ENCODE measurements around the gene SMTN.

Gene SMTN

GRCh38 chr22:31090217-31091085, 9.3 kb downstream of the SMTN start:
- Histone ChIP-seq H3K9me3 (ENCODE audit: low read length) (no peaks in the 10 kb centered on the region), H3F3A (ENCODE audit: insufficient read depth, low read length) (no peaks in the 10 kb centered on the region), H3K9me2 (ENCODE audit: low read depth, low read length) (no peaks in the 10 kb centered on the region), H3K9ac (ENCODE audit: low read length) (no peak overlapping the region), H3K4me3 (ENCODE audit: low read depth, low read length, poor library complexity, severe bottlenecking) (no peak overlapping the region), H3K27me3 (ENCODE audit: insufficient read depth, low read length) (no peaks in the 10 kb centered on the region), H3K4me1 (ENCODE audit: insufficient read depth, low read length, severe bottlenecking) (peaks cover 19% of the 10 kb centered on the region), H4K20me1 (ENCODE audit: insufficient read depth, low read length) (no peaks in the 10 kb centered on the region), H3K27ac (ENCODE audit: low read depth, low read length, poor library complexity, severe bottlenecking) (no peak overlapping the region), H3K4me2 (ENCODE audit: low read length) (no peak overlapping the region), H3K79me2 (ENCODE audit: insufficient read depth, low read length) (no peaks in the 10 kb centered on the region), H3K36me3 (ENCODE audit: insufficient read depth, low read length) (no peaks in the 10 kb centered on the region), H2AFZ (ENCODE audit: low read length) (no peak overlapping the region)
- TF ChIP-seq EZH2 (IDR thresholded peaks at IDR 0.05; ENCODE audit: borderline replicate concordance, low read length) (no peak), CTCF (IDR thresholded peaks at IDR 0.05; ENCODE audit: low read length) (no peak)

GRCh38 chr22:31091106-31091975, 10.2 kb downstream of the SMTN start:
- H3K36me3 ChIP-seq (ENCODE audit: insufficient read depth, low read length): no peaks in the 10 kb centered on the region
- H3K27me3 ChIP-seq (ENCODE audit: insufficient read depth, low read length): no peaks in the 10 kb centered on the region

GRCh38 chr22:31092161-31092560, 11.0 kb downstream of the SMTN start:
- Histone ChIP-seq H3K27me3 (ENCODE audit: insufficient read depth, low read length) (no peaks in the 10 kb centered on the region), H2AFZ (ENCODE audit: low read length) (no peak overlapping the region), H3F3A (ENCODE audit: insufficient read depth, low read length) (no peaks in the 10 kb centered on the region), H3K4me1 (ENCODE audit: insufficient read depth, low read length, severe bottlenecking) (peaks cover 16% of the 10 kb centered on the region), H3K27ac (ENCODE audit: low read depth, low read length, poor library complexity, severe bottlenecking) (no peak overlapping the region), H3K36me3 (ENCODE audit: insufficient read depth, low read length) (no peaks in the 10 kb centered on the region), H3K9ac (ENCODE audit: low read length) (no peak overlapping the region), H3K4me2 (ENCODE audit: low read length) (no peak overlapping the region), H3K79me2 (ENCODE audit: insufficient read depth, low read length) (no peaks in the 10 kb centered on the region), H3K9me3 (ENCODE audit: low read length) (no peaks in the 10 kb centered on the region), H3K9me2 (ENCODE audit: low read depth, low read length) (no peaks in the 10 kb centered on the region), H3K4me3 (ENCODE audit: low read depth, low read length, poor library complexity, severe bottlenecking) (no peak overlapping the region), H4K20me1 (ENCODE audit: insufficient read depth, low read length) (no peaks in the 10 kb centered on the region)
- TF ChIP-seq CTCF (IDR thresholded peaks at IDR 0.05; ENCODE audit: low read length) (no peak), EZH2 (IDR thresholded peaks at IDR 0.05; ENCODE audit: borderline replicate concordance, low read length) (no peak)

More at GRCh38 chr22:31091106-31091975, 10.2 kb downstream of the SMTN start:
- no peaks in the 10 kb centered on the region for H3F3A ChIP-seq (ENCODE audit: insufficient read depth, low read length)
- H3K4me1 ChIP-seq (ENCODE audit: insufficient read depth, low read length, severe bottlenecking): peaks cover 16% of the 10 kb centered on the region
- no peak overlapping the region for H3K27ac ChIP-seq (ENCODE audit: low read depth, low read length, poor library complexity, severe bottlenecking)
- no peaks in the 10 kb centered on the region for H3K9me3 ChIP-seq (ENCODE audit: low read length)
- no peaks in the 10 kb centered on the region for H3K9me2 ChIP-seq (ENCODE audit: low read depth, low read length)
- no peak overlapping the region for H3K4me3 ChIP-seq (ENCODE audit: low read depth, low read length, poor library complexity, severe bottlenecking)
- H4K20me1 ChIP-seq (ENCODE audit: insufficient read depth, low read length): no peaks in the 10 kb centered on the region
- no peaks in the 10 kb centered on the region for H3K79me2 ChIP-seq (ENCODE audit: insufficient read depth, low read length)
- no peak overlapping the region for H2AFZ ChIP-seq (ENCODE audit: low read length)
- H3K4me2 ChIP-seq (ENCODE audit: low read length): no peak overlapping the region
- H3K9ac ChIP-seq (ENCODE audit: low read length): no peak overlapping the region
- no peak for TF ChIP-seq EZH2 (IDR thresholded peaks at IDR 0.05; ENCODE audit: borderline replicate concordance, low read length)
- no peak for TF ChIP-seq CTCF (IDR thresholded peaks at IDR 0.05; ENCODE audit: low read length)
